GM21423 (cell line): Measurements from ENCODE around the gene FYN.
"Not testable (repeated sequence)": the region's sequence is repeated elsewhere in the genome, so short reads cannot be mapped to it uniquely, and the experiment has no call there.

ENCODE experiments used
- ATAC-seq: cut with Tn5 transposase; IDR thresholded peaks from one replicate; pipeline ENCODE4 v1.9.1; 2021; ENCODE audit warnings: mild to moderate bottlenecking, moderate library complexity; ENCODE audit not compliant: unreplicated experiment

FYN gene

DNA sequence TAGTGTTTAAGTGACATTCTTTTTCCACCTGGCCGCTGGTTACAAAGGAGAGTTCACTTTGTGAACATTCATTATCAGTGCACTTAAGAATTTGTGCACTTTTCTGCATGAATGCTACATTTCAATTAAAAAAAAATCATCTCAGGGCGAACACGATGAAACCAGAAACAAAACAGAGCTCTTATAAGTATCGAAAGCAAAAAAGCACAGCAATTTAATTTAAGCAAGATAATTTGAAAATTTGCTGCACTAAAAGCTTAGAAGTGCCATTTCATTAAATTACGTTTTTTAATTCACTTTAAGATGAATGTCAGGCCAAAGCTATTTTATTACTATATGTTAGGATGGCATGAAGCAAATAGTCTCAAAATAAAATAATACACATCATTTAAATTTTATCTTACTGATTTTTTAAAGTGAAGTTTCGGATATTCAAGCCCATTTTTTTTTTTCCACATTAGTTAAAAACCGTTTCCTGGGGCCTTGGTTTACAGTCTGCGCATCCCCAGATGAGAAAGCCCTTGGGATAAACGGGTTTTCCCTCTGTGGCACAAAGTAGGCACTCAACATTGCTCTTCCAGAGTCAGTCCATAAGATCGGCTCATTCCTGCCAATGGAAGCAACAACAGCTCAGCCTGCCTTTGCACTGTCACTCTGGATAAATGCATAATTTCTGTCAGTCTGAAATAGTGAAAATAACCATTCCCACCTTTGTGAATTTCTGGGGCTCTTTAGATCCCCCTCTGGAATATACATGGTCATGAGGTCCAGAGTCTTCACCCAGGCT, 80.1 kb downstream of the FYN start:
- no peak for ATAC-seq

DNA sequence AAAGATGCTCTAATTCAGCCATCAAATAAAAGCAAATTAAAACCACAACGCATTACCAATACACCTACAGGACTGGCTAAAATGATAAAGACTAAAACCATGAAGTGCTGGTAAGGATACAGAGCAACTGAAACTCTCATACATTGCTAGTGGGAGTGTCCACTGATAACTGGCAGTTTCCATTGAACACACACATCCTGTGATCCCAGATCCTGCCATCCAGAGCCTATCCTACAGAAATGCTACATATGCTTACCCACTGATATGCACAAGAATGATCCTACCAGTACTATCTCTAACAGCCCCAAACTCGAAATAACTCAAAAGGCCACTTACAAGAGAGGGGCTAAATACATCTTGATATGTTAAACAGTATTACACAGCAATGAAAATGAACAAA, 81.0 kb downstream of the FYN start:
- ATAC-seq, result no peak

DNA sequence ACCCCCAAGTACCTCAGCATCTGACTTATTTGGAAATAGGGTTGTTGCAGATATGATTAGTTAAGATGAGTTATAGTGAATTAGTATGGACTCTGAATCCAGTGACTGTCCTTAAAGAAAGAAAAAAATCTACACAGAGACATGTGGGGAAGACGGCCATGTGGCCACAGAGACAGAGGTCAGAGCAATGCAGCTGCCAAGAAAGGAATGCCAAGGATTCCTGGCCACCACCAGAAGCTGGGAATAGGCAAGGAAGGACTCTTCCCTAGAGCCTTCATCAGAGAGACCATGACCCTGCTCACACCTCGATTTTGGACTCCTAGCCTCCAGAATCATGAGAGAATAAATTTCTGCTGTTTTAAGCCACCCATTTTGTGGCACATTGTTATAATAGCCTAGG, 81.8 kb downstream of the FYN start:
- ATAC-seq, result no peak

DNA sequence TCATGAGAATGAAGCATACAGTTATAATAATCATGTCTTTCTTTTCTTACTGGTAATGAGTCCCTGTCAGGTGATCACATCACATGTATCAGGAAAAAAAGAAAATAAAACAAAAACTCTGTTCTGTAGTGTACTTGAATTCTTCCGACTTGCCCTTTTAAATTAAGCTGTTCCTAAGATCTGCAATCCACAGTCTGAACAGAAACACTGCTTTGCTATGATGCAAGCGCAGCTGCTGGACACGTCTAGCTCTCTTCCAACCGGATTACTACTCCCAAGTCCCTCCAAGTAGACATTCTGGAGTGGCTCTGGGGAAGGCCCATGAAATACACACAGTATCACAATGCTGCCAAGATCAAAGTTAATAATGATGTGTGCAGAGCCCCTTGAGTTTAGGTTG, 83.7 kb downstream of the FYN start:
- ATAC-seq, result no peak

DNA sequence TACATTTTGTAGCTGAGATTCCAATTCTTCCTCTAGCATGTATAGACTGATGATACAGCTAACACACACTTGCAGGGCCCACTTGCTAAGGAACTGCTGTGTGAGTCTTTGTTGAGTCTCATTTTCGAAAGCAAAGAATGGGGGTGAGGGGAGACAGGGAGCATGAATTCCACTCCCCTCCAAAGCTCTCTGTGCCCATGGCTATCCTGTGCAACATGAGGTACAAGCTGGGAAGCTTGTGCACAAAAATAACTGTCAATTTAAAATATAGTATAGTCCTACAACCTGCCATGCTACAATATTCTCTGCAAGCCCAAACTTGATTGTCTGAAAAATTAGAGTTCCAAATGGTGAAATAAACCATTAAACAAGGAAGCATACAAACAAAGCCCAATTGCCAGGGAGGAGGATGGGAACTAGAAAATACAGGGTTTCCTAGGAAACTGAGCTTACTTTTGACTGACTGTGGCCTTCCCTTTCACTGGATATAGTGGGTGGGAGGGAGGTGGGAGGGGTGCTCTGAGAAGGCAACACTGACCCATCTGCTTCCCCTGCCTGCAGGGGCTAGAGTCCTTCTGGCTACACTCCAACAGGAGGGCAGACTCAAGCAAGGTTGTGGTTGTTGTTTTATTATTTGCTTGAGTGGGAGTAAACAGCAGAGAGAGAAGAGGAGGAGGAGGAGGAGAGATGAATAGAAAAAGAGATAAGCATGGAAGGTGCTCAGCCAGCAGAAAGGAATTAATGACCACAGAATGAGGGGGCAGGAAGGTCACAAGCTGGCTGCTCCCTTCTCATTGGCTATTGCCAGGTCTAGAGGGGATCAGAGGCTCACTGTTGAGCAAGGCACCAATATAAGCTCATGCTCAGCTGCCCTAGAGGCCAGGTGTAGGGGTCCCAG, 84.6 kb downstream of the FYN start:
- ATAC-seq, result no peak

DNA sequence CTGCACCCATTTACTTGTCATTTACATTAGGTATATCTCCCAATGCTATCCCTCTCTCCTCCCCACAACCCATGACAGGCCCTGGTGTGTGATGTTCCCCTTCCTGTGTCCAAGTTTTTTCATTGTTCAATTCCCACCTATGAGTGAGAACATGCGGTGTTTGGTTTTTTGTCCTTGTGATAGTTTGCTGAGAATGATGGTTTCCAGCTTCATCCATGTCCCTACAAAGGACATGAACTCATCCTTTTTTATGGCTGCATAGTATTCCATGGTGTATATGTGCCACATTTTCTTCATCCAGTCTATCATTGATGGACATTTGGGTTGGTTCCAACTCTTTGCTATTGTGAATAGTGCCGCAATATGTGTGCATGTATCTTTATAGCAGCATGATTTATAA, 87.1 kb downstream of the FYN start:
- ATAC-seq, result not testable (repeated sequence)

DNA sequence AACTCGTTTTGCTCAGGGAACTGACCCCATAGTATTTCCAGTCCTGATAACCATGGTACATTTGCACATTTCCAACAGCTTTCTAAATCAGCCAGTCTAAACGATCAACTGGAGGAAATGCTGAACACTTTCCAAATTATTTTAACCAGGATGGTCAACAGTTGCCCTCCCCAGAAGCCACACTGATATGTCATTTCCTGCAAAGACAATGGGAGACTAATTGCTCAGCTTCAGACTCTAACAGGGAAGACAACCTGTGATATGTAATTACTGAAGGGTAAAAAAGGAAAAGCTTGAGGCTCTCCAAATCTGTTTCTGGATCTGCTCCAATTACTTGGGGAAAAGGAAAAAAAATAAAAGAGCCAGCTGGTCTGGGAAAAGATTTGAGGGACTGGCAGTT, 88.8 kb downstream of the FYN start:
- ATAC-seq, result no peak

DNA sequence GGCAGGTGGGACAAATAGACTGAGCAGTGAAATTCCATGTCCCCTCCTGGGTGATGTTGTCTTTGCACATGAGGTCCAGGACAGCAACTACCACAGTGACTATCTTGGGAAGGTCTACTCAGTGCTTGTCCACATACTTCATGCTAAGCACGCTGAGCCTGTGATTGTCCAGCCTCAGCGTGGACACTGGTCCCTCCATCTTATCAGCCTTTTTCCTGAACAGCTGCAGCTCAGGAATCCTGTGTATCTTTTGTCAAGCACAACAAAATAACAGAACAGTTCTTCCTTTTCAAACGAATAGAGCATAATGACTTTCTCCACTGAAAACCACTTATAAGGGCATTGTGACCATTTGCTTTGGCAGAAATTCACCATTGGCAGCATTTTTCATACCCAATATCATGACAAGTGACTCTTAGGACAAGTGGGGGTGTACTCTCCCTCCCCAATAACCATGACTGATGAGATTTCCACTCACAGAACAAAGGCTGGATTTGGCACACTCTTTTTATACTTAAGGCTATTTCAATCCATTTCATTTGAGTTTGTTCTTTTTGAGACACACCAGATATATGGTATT, 90.3 kb downstream of the FYN start:
- ATAC-seq, result no peak

DNA sequence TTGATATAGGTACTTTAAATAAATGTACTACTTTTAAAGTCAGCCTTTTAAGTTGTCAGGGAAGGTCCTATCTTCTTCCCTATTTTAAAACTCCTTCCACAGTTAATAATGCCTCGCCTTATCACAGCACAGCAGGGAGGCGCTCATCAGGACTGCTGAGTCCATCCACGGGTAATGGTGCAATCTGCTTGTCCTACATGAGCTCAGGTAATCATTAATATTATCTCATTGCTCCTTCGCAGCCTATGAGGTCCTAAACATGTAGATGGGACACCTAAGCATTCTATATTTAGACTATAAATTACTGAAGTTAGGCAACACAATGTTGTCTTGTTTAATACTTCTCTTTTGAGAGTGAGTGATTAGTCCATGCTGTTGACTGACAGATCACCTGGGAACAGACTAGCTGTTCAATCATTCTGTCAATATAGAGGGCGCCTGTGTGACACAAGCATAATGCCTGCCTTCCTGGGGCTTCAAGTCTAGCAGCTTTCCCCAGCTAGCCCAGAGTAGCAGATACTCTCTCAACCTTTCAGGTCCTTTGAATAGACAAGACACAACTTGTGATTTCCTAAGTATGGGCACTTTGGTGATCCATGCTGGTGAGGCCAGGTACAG, 91.0 kb downstream of the FYN start:
- ATAC-seq, result no peak

DNA sequence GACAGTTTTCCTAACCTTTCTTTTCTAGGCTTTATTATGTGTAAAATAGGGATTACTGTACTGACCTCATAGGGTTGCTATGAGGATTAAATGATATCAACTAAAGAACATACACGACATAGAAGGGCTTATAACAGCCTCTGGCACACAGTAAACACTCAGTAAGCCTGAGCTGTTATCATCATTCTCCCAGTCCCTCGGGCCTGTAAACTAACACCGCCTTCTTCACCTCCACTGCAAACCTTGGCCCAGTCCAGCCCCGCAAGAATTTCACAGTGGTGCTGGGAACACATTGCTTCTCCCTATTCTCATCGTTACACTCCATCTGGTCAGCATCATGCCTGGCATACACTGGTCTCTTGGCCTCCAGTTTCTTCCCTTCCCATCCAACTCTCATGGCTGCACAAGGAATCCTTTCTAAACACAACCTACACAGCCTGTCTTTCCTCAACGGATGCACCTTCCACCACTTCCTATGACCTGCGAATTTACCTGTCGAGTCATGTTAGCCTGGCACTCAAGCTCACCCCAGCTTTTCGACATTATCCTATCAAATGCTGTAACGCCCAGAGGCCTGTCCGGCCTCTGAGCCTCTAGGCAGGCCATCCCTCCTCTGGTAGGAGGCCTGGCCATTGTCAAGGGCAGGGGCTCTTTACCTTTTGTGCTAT, 92.1 kb downstream of the FYN start:
- ATAC-seq, result no peak

DNA sequence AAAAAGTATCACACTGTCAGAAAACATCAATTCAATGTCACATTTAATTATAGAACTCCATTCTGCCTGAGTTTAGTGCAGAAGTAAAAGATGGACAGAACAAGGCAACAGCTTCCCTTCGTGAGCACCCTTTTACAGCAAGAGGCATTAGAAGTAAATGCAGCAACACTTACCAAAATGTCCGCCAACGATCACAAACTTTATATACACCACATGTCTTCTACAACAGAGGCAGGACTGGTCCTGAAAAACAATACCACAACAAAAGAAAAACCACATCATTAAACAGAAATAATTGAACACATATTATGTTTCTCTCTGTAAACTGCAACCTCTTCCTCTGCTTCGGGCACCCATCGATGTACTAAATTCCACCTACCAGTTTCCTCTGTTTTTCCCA, 92.9 kb downstream of the FYN start:
- ATAC-seq, result no peak

DNA sequence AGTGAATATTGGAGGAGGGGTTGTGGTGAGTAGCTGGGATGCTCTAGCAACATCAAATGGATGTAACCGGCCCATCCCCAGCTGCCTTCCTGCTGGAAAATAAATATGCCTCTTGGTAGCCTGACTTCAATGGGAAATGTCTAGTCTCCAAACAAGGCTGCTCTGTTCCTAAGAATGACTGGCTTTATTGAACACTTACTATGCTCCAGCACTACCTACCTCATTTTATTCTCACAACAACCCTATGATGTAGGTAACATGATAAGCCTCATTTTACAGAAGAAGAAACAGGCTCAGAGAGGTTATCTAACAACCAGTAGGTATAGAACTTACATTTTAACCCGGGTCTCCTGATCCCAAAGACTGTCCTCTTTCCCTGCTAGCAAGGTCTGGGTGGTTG, 93.6 kb downstream of the FYN start:
- ATAC-seq, result no peak

DNA sequence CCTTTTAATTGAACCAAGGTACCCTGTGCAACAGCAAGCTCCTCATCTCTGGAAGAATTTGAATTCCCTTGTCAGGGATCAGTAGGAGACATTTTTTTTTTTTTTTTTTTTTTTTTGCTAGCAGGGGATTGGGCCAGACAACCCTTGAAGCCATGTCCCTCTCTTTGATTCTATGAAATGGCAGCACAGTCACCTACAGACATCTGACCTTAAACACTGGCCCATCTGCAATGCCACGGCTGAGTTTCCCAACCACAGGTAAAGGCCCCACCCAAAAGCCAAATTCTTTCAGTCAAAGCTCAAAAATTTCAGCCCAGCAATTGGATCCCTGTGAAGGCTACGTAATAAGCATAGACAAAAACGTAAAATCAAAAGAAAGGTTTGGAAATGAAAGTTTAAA, 94.2 kb downstream of the FYN start:
- no peak for ATAC-seq

DNA sequence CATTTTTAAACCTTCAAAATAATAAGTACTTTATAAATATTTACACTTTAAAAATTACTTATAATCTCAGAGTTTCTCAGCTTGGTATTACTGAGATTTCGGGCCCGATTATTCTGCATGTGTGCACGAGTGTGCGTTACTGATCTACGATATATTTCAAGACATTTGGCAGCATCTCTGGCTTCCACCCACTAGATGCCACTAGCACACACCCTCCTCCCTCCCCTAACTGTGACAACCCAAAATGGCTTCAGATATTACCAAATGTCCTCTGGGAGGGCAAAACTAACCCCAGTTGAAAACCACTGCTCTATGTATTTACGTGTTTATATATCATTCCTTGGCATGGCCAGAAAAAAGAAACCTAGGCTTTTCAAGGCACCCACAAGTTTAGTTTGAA, 95.9 kb downstream of the FYN start:
- ATAC-seq, result no peak

DNA sequence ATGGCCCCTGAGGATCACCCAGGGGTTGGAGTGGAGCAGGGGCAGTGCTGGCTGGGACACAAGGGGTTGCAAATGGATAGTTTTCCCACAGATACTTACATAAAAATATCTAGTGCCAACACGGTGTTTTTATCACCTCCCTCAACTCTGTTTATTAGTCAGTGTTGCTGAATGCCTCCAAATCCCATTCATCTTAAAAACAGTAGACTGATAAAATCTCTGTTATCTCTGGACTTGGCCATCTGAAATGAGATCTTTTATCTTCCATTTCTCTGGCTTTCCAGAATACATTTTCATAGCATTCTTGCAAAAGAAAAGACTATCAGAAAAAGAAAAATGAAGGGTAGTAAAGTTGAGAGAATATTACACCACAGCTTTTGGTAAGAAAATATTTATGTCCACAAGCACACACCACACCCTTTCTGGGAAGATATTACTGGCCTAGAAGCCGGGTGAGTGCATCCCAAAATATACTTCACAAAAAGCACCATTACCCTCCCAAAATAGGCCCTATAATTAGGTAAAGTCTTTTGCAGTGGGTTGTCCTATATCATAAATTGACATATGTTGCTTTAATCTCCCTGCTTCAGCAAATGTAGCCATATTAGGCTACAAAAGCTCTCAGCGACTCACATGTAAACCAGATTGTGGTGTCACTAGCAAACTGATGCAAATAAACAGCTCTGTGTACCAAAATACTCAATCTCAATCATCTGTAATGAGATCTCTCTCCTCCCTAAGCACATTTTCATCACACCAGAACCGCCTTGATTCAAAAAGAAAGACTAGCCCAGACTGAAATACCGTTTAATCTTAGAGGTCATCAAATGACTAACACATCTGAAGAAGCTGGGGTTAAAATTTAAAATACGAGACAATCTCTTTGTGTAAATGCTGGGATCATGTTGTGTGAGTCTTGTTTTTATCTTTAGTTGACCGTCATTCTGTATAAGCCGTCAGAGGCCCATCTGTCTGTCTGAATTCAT, 96.7 kb downstream of the FYN start:
- ATAC-seq, result no peak

DNA sequence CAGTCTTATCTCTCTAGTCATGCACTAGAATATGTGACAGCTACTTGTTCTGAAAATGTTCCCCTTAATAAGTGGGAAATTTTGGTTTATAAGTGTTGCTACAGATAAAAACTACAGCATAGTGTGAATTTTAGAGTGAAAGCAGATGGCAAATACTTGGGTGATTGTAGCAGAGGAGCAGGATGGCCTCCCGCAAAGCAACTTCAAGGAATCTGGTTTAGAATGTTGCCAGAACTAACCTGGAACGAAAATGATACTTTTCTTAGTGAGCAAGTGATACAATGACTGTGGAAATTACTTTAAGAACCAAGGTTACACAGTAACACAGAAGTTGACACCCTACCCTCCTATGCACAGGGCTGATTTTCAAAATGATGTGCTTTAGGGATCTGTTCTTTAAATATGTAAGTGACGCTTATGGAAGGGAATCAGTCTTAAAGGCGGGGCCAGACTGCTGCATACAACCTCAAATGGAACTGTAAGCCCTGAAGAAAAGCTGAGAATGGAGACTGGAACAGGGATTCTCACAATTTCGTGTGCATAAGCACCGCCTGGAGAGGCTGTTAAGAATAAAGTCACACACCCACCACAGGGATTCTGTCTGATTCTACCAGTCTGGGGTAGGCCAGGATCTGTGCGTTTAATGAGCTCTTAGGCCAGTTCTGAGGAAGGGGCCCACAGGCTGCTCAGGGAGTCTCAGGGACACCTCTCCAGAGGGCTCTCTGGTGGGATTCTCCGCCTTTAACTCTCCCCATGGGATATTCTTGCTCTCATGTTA, 97.9 kb downstream of the FYN start:
- no peak for ATAC-seq

DNA sequence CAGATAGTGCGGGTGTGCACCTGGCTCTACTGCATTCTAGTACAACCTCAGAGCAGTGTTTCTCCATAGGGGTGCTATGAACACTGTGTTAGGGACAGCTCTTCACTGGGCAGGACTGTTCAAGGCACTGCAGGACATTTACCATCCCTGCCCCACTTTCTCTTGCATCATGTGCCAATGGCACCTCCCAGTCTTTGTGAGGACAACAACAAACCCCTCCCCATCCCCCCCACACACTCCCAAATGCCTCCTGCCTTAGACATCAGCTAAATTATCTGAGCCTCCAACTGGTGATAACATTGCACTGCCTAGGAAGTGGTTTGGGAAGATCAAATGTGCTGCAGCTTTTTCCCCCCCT, 98.9 kb downstream of the FYN start:
- ATAC-seq, result no peak

DNA sequence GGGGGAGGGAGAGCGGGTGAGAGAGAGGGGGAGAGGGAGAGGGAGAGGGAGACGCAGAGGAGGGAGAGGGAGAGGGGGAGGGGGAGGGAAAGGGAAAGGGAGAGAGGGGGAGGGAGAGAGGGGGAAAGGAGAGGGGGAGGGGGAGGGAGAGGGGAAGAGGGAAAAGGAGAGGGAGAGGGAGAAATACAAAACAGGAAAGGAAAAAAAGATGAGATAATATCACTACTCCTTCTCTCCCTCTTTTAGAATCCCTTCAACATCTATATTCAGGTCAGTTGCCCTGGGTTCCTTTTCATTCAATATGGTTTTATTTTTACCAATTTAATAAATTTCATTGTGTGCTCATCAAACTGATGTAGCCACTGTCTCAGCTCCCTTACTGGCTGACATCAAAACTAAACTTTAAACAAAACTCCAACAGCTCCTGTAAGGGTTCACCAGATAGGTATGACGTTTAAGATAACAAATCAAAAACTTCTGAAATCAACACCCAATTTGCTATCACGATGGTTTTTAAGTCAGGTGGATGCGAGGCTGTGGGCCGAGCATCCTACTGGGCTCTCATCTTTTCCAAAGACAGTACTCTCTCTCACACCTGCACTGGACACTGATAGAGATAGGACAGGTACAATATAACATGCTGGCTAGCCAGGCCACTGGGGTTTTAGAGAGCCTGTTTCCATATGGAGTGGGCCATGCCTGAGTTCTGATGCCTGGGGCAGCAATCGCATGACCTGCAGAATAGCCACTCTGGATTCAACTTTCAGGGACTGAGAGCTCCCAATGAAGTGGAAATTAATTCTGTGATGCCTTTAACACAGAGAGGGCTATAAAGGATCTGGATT, 99.5 kb downstream of the FYN start:
- no peak for ATAC-seq
